Right cardiac atrium (tissue), 5 donors: ENCODE results near the gene SGO2. TPM values are rescaled to one million over a fixed set of nuclear protein-coding genes. Genes with fewer than 3 reads are reported as not detected.

ENCODE experiments used
- ATAC-seq, 2 donors: fragments of 200-7000 bp; cut with Tn5 transposase; one replicate each; pipeline versions ENCODE4 v1.8.0 to v1.9.1; 2020; ENCODE audit warnings: moderate library complexity in 2 of 2, mild to moderate bottlenecking in 1 of 2
- DNase-seq, 3 donors: peaks; one replicate each; pipeline ENCODE4 v3.0.0-alpha.2; 2020
- H3K27ac ChIP-seq: one replicate; pipeline ENCODE4 v1.5.1; 2013; ENCODE audit warnings: mild to moderate bottlenecking, low read length, control low read depth, moderate library complexity
- H3K27me3 ChIP-seq: one replicate; pipeline ENCODE4 v1.6.1; 2013; ENCODE audit not compliant: control insufficient read depth, insufficient read depth
- H3K4me1 ChIP-seq: one replicate; pipeline ENCODE4 v1.6.1; 2013; ENCODE audit warnings: low read length; ENCODE audit not compliant: control insufficient read depth, insufficient read depth
- H3K4me3 ChIP-seq: one replicate; pipeline ENCODE4 v1.5.1; 2013; ENCODE audit warnings: low read length, control low read depth
- H3K9me3 ChIP-seq: one replicate; pipeline ENCODE4 v1.6.1; 2013; ENCODE audit warnings: low read length; ENCODE audit not compliant: control insufficient read depth
- whole genome bisulfite sequencing: extraction: QIAGEN DNeasy Blood & Tissue Kit; methylation state at CpG from one replicate; pipeline ENCODE4 v1.1.7; 2013; 5-methylcytosine and 5-hydroxymethylcytosine counted together
- intact Hi-C, 4 donors: fragments of 100-400 bp; cut with DNase I; formaldehyde crosslinking; loops; one replicate each; pipeline versions ENCODE4 v1.11.0 to v1.14.0; 2022 to 2023
- polyA plus RNA-seq: library from polyadenylated mRNA; stranded (reverse); fragments of 200-250 nt; gene quantifications from one replicate; pipeline ENCODE4 v1.2.3, GENCODE V29; 2013
- total RNA-seq, 4 donors: library from RNA; stranded (reverse); fragmentation: NEBNext Ultra II Directional; extraction: Animal tissue kit (Norgen Biotek cat#: 25700); gene quantifications; one replicate each; pipeline ENCODE4 v1.2.1, GENCODE V29; 2021
- donor health status: healthy with polysubstance abuse.
- donor health status: DM: no; HTN: yes; CAD: no.
- donor health status: DM: no; HTN: no; CAD: no.
- donor health status: DM: no; HTN: yes; CAD: no; lungs with severe emphysema.
- donor health status: DM: yes; HTN: yes; CAD: no.

SGO2 gene
- total and polyA plus RNA-seq, 5 donors = 0.81 to 2.6 (median 1.2) TPM

DNA sequence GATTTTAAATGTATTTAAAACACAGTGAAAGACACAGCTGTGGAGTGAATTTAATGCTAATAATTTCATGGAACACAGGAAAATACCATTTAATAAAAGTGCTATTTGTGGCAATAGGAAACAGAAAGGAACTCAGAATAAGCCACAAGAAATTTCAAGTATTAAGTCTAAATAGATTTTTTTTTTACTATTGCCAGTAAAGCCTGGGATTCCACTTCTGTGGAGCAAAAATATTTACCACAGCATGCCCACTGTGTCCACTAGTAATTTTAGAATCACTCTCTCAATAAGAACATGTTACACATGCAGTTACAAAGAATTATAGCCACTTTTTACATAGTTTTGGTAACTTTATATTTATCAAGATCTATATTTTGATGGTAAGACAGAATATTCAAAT lies 33.4 kb upstream of the SGO2 start:
- no peak overlapping the region for H3K4me3 ChIP-seq
- ATAC-seq = no peak

DNA sequence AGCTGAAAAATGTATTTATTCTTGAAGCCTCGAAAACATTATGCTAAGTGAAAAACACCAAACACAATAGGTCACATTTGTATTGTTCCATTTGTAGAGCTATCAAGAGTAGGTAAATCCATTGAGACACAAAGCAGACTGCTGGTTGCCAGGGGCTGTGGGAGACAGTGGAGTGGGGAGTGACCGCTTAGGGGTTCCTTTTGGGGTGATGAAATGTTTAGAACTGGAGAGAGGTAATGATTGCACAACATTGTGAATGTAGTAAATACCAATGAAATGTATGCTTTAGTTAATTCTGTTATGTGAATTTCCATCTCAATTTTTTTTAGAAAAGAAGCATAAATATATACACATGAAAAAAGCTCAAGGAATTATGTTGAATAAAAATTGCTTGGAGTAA lies 32.0 kb upstream of the SGO2 start:
- DNase-seq (no peak), ATAC-seq (no peak)
- Histone ChIP-seq H3K27ac (no peak overlapping the region), H3K4me1 (no peaks in the 10 kb centered on the region), H3K27me3 (no peaks in the 10 kb centered on the region), H3K4me3 (no peak overlapping the region), H3K9me3 (no peaks in the 10 kb centered on the region)
- intact Hi-C loops = no loop called here
- WGBS = 94% methylated on average over 2 of the region's 2 CpGs

More for the DNA sequence above, 33.4 kb upstream of the SGO2 start:
- Histone ChIP-seq H3K4me1 (no peaks in the 10 kb centered on the region), H3K27ac (no peak overlapping the region), H3K27me3 (no peaks in the 10 kb centered on the region), H3K9me3 (no peaks in the 10 kb centered on the region)
- DNase-seq = no peak
- intact Hi-C loops = no loop called here

DNA sequence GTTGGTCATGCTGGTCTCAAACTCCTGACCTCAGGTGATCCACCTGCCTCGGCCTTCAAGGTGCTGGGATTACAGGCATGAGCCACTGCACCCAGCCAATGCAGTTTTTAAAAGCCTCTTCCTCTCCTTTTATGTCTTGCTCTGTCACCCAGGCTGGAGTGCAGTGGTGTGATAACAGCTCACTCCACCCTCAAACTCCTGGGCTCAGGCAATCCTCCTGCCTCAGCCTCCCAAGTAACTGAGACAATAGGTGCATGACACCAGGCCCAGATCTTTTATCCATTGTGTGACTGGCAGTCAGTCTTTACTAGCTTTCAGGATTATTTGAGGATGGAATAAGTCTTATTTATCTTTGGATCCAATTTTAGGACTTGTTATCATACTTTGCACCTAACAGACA lies 29.3 kb upstream of the SGO2 start:
- Histone ChIP-seq H3K4me3 (no peak overlapping the region), H3K9me3 (no peaks in the 10 kb centered on the region), H3K27ac (no peak overlapping the region), H3K4me1 (no peaks in the 10 kb centered on the region), H3K27me3 (no peaks in the 10 kb centered on the region)
- ATAC-seq (no peak), DNase-seq (no peak)
- intact Hi-C loops = no loop called here
- 100% methylated on average over 1 of the region's 1 CpG for WGBS

DNA sequence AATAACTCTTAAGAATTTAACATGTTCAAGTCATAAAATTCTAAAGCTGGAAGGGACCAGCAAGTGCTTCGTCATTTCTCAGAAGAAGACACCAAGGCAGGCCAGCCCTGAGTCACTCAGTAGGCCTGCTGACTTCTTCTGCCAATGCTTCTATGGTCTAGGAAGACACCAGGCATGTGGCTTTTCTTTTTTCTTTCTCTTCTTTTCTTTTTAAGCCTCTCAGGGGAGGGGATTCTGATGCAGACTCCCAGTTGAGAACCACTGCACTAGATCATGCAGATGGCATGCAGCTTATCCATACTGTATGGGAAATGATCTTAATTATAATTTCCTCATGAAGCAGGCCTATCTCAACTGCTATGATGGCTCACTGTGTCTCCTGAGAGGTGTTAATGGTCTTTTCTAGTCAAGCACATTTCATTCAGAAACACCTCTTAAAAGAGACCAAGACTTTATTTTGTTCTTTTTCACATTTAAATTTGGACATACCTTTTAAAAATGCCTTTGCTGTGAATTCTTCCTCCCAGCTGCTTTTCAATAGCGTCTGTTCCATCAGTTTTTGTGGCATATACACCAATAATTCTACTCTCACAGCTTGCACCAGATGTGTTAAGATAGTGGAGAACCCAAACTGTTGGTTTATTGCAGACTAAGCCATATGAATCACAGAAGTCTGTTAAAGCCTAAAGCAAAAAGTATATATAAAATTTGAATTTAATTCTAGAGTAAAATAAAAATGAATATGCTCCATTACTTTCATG lies 27.4 kb upstream of the SGO2 start:
- H3K4me1 ChIP-seq = no peaks in the 10 kb centered on the region
- ATAC-seq = no peak
- H3K27ac ChIP-seq = no peak overlapping the region
- H3K27me3 ChIP-seq = no peaks in the 10 kb centered on the region
- intact Hi-C loops = no loop called here
- H3K4me3 ChIP-seq = no peak overlapping the region
- DNase-seq = no peak
- no peaks in the 10 kb centered on the region for H3K9me3 ChIP-seq
- 93% methylated on average over 2 of the region's 2 CpGs for WGBS

DNA sequence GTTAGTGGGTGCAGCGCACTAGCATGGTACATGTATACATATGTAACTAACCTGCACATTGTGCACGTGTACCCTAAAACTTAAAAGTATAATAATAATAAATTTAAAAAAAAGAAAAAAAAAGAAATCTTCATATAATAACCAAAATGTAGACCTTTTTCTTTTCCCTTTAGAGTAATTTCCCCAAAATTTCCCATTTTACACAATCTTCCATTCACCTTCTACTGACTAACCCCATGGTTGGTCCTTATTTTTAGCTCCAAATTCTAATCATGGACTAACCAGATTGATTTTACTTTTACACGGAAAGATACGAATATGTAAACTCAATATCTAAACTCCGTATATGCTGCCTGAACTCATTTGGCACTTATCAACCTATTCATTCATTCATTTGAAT lies 23.8 kb upstream of the SGO2 start:
- Histone ChIP-seq H3K9me3 (no peaks in the 10 kb centered on the region), H3K27me3 (no peaks in the 10 kb centered on the region), H3K4me3 (no peak overlapping the region), H3K27ac (no peak overlapping the region), H3K4me1 (no peaks in the 10 kb centered on the region)
- ATAC-seq = no peak
- WGBS = 96% methylated on average over 5 of the region's 5 CpGs
- no peak for DNase-seq
- intact Hi-C loops = no loop called here

DNA sequence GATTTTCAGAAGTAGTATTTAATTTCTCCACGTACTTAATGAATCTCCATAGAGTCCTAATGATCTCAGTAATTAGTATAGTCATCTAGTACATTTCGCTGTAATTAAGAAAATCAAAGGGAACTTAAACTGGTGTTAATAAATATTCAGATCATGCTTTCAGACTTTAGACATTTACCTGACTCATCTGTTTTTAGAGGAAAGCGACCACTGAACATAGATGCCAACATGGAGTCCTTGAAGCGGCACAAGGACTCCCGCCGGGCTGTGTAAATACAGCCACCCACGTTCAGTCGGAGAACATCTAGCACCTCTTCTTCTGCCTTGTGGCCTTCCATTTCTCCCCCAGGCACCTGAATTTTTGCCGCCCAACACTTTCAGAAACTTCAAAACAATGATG lies 19.3 kb upstream of the SGO2 start:
- no peak overlapping the region for H3K27ac ChIP-seq
- no peaks in the 10 kb centered on the region for H3K9me3 ChIP-seq
- H3K27me3 ChIP-seq = no peaks in the 10 kb centered on the region
- WGBS = 83% methylated on average over 9 of the region's 9 CpGs
- intact Hi-C loops = no loop called here
- H3K4me3 ChIP-seq = no peak overlapping the region
- DNase-seq (no peak), ATAC-seq (no peak)
- no peaks in the 10 kb centered on the region for H3K4me1 ChIP-seq

DNA sequence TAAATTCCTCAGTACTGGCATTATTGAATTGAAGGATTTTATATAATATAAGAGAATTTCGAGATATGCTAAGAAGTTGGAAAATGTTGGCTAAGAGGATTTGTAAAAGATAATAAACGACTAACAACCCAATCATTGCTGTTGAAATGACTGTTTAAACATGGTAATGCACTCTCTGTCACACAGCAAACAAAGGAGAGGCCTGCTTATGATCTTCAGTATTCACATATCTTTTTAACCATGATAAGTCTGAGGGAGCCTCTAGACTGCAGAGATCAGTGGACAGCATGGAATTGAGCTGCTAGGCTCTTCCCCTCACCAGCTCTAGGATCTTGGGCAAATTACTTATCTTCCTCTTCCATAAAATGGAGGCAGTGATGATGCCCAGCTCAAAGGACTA lies 18.8 kb upstream of the SGO2 start:
- H3K4me3 ChIP-seq = no peak overlapping the region
- H3K27ac ChIP-seq = no peak overlapping the region
- H3K27me3 ChIP-seq = no peaks in the 10 kb centered on the region
- intact Hi-C loops = no loop called here
- WGBS = 78% methylated on average over 2 of the region's 2 CpGs
- ATAC-seq = no peak
- no peaks in the 10 kb centered on the region for H3K9me3 ChIP-seq
- no peaks in the 10 kb centered on the region for H3K4me1 ChIP-seq
- no peak for DNase-seq

DNA sequence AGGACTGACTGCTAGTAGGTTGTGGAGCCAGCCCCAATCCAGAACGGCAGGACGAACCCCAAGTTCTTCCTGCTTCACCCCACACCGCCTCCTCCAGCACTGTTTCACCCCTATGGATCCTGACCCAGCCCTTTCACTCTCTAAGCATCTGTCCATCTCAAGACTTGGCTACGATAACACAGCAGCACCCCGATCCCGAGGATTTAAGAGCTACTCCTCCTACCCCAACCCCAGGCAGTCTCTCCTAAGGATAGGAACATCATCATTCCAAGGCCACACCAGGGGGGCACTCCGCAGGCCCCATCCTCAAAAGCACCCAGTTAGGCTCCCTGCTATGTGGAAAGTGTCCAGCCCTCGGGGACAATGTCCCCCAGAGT lies 16.8 kb upstream of the SGO2 start:
- peak overlapping the region; percentile 89 for H3K4me3 ChIP-seq
- H3K27ac ChIP-seq = peak overlapping the region; percentile 84
- intact Hi-C loops = no loop called here
- no peak for DNase-seq
- WGBS = 31% methylated on average over 8 of the region's 8 CpGs
- H3K9me3 ChIP-seq = no peaks in the 10 kb centered on the region
- H3K4me1 ChIP-seq = no peaks in the 10 kb centered on the region
- no peaks in the 10 kb centered on the region for H3K27me3 ChIP-seq
- ATAC-seq = peak; percentile 14 to 15

DNA sequence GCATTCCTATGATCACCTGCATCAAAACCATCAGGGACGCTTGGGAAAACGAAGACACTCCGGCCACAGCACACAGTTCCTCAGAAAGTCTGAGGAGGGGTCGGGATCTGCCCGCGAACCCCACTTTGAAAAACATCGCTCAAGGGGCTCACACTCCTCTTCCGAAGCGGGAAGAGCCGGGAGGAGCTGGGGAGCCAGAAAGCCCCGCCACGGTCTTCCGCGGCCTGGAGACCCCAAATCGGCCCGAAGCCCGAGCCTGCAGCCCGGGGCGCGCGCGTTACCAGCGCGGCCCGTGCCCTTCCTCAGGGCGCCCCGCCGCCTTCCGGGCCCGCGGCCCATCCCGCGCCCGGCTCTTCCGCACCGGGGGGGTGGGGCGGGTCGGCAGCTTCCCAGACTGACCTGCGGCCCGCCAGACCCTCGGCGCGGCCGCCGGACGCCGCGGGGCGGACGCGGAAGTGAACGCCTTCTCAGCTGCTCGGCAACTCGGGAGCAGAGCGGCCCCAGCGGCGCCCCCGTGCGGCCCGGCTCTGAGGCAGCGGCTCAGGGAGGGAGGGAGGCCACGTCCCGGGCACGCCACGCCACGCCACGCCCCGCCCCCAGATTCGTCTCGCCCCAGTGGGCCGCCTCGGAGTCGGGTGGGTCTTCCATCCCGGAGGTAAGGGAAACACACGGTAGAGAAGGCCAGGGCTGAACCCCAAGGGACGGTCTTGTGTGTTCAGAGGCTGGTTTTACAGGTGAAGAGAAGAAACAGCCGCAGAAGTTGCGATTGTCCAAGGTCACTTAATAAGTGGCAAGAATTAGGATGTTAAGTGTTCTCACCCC lies 16.2 kb upstream of the SGO2 start, which contains the start of gene KCTD18:
Gene KCTD18 (minus strand): TSS at position 457 of the 822 bp plus-strand sequence. CDS start 3,052 bp downstream, outside the sequence.
- H3K27ac ChIP-seq = peak within 1 kb of the TSS; percentile 84
- H3K4me3 ChIP-seq = peak within 1 kb of the TSS; percentile 89
- intact Hi-C loops = no loop called here
- no peaks in the 10 kb centered on the region for H3K4me1 ChIP-seq
- H3K27me3 ChIP-seq = no peaks in the 10 kb centered on the region
- H3K9me3 ChIP-seq = no peaks in the 10 kb centered on the region
- DNase-seq (peak; percentile 94 to 98 (median 98)), ATAC-seq (peak; percentile 99)
- WGBS = under 1% methylated on average over 78 of the region's 78 CpGs

DNA sequence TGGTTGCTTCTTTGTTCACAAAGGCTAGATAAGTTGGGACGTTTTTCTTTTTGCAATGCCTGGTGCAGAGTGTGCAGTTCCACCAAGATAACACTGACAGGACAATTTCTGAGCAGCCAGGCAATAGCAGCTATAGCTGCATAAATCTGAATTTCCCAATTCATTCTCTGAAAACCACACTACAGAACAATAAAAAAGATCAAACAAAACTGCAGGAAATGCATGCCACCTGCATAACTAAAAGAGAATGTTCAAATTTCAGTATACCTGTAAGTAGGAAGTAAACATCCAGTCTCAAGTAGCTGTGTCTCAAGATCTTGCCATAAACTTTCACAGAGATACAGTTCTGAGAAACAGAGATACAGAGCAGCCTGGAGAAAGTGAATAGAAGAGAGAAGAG lies 10.9 kb upstream of the SGO2 start:
- 8% methylated on average over 1 of the region's 1 CpG for WGBS
- DNase-seq (no peak), ATAC-seq (no peak)
- intact Hi-C loops = no loop called here
- H3K27me3 ChIP-seq = no peaks in the 10 kb centered on the region
- H3K4me1 ChIP-seq = no peaks in the 10 kb centered on the region
- no peak overlapping the region for H3K27ac ChIP-seq
- no peaks in the 10 kb centered on the region for H3K9me3 ChIP-seq
- no peak overlapping the region for H3K4me3 ChIP-seq

DNA sequence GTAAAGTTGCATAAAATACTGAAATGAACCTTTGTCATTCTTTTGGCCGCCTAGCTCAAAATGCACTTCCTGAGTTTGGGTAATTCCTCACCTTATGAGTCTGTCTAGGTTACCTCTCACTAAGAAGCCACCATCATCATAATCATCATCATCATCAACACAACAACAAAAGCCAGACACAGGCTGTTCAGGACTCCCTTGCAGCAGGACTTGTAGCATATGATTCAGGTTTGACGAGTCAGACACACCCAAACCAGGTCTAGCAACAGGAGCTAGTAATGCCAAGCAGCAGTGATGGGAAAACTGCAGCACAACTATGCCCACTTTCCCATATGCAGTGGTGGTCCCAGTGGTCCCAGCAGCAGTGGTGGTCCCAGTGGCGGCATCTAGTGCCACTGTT lies 2.8 kb upstream of the SGO2 start:
- Histone ChIP-seq H3K4me1 (no peaks in the 10 kb centered on the region), H3K27ac (no peak overlapping the region), H3K27me3 (no peaks in the 10 kb centered on the region), H3K9me3 (no peaks in the 10 kb centered on the region), H3K4me3 (no peak overlapping the region)
- 77% methylated on average over 3 of the region's 3 CpGs for WGBS
- DNase-seq (no peak), ATAC-seq (no peak)
- intact Hi-C loops = no loop called here
